GM18505 (cell line): ENCODE results near the gene NDUFAB1.
"Not testable (repeated sequence)": the region's sequence is repeated elsewhere in the genome, so short reads cannot be mapped to it uniquely, and the experiment has no call there.

Source experiments
- ATAC-seq: cut with Tn5 transposase; IDR thresholded peaks from one replicate; pipeline ENCODE4 v1.9.1; 2021; ENCODE audit not compliant: unreplicated experiment
- POLR2A ChIP-seq: IDR thresholded peaks from 4 replicates; pipeline ENCODE4 v1.6.1; 2011; ENCODE audit warnings: borderline replicate concordance; ENCODE audit not compliant: insufficient read depth, insufficient read length; ENCODE audit errors: extremely low read depth

The NDUFAB1 gene

GRCh38 chr16:23556881-23557778 is 39.0 kb downstream of the NDUFAB1 start, which contains the start of the genes EARS2 and UBFD1:
EARS2 (minus strand) TSS chr16:23557350; CDS start chr16:23557343, 7 bp downstream.
UBFD1 (plus strand) TSS chr16:23557727; CDS start chr16:23557743, 16 bp downstream.
- peak; percentile 87 for ATAC-seq
- TF ChIP-seq POLR2A: peak; percentile 88

DNA sequence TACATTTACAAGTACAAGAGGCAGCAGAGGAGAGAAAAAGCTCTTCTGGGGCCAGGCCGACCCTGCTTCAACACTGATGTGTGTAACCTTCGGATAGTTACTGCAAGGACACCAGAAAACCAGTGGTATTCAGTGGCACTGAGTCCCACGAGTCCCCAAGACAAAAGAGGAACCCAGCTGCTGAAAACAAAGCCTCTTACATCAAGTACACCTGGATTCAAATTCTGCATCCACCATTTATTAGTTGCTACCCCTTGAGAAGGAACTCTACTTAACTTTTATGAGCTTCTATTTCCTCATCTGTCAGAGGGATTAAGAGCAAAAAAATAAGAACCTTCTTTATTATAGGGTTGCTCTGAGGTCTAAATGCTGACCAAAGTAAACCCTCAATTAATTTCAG is 41.6 kb downstream of the NDUFAB1 start:
- ATAC-seq: no peak
- TF ChIP-seq POLR2A: no peak

GRCh38 chr16:23552161-23552560 is 44.0 kb downstream of the NDUFAB1 start:
- no peak for TF ChIP-seq POLR2A
- ATAC-seq: no peak

- no peak for ATAC-seq
- TF ChIP-seq POLR2A: no peak
Observed at GRCh38 chr16:23549938-23550337, 46.2 kb downstream of the NDUFAB1 start.

- TF ChIP-seq POLR2A: no peak
Observed at GRCh38 chr16:23544436-23544835, 51.7 kb downstream of the NDUFAB1 start.

GRCh38 chr16:23540817-23541178 is 55.3 kb downstream of the NDUFAB1 start:
- ATAC-seq: not testable (repeated sequence)

More at GRCh38 chr16:23544436-23544835, 51.7 kb downstream of the NDUFAB1 start:
- no peak for ATAC-seq

- ATAC-seq: no peak
- TF ChIP-seq POLR2A: no peak
Observed at GRCh38 chr16:23539984-23540816, 55.9 kb downstream of the NDUFAB1 start.

GRCh38 chr16:23538919-23539278 is 57.2 kb downstream of the NDUFAB1 start:
- no peak for TF ChIP-seq POLR2A
- ATAC-seq: no peak

DNA sequence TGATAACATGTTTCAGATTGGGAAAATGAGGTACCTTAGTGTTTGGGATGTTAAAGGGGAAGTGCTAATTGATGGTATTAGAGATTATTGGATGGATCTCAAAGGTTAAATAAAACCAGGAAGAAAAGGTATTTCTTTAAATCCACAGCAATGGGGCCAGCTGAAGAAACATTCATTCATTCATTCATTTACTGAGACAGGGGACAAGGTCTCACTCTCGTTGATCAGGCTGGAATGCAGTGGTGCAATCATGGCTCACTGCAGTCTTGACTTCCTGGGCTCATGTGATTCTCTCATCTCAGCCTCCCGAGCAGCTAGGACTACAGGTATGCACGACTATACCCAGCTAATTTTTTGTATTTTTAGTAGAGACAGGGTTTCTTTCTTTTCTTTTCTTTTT is 58.7 kb downstream of the NDUFAB1 start:
- no peak for ATAC-seq
- TF ChIP-seq POLR2A: no peak

GRCh38 chr16:23535901-23536300 is 60.2 kb downstream of the NDUFAB1 start:
- ATAC-seq: no peak
- TF ChIP-seq POLR2A: no peak

DNA sequence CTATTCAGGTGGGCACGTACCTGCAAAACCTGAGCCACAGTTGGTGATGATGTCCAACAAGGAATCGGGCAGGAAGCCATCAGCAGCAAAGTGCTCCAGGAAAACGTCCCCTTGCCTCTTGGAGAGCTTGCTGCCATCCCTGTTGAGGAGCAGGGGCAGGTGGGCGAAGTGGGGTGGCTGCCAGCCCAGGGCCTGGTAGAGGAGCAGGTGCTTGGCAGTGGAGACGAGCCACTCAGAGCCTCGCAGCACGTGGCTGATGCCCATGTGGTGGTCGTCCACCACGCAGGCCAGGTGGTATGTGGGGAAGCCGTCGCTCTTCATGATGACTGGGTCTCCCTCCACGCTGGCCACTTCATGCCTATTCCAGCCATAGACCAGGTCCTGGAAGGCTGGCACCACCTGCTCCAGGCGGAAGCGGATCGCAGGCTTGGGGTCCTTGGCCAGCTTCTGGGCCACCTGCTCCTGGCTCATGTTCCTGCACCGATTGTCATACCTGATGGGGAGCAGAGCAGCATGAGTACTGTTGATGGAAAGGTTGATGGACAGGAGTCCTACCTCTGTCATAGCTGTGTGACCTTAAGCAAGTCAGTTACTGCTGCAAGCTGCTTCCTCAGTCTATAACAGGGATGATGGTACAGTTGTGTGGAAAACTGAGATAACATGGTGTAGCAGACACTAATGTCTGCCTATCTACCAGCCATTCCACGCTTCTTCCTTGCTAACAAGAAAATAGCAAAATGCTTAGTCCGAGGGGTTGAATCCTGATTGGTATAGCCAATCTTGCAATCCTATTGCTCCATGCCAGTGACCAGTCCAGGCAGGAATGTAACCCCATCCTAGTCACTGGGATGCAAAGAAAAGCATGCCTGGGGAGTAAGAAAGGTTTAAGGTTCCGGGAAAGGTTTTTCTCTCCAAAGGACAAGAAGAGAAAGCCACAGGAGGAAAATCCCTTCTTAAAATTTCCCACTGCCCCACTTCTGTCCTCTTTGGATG is 61.0 kb downstream of the NDUFAB1 start:
- no peak for ATAC-seq
- no peak for TF ChIP-seq POLR2A

GRCh38 chr16:23532448-23532847 is 63.7 kb downstream of the NDUFAB1 start:
- no peak for TF ChIP-seq POLR2A
- ATAC-seq: no peak
